ENCODE results near the gene CYP19A1. TPM values are rescaled to one million over a fixed set of nuclear protein-coding genes. Genes with fewer than 3 reads are reported as not detected.

CYP19A1 gene
- total and polyA plus RNA-seq, 8 donors, result 0.09 to 2.5 (median 0.28) TPM; not detected in 1

GRCh38 chr15:51382787-51383186, 44.4 kb upstream of the CYP19A1 start:
- H3K27ac ChIP-seq, result no peak overlapping the region
- peak in 2 of 6 donors; percentile 15 to 25 for DNase-seq
- peak in 3 of 4 donors; percentile 35 to 56 (median 36) for ATAC-seq
- H3K27me3 ChIP-seq, result no peaks in the 10 kb centered on the region
- H3K4me3 ChIP-seq, result no peak overlapping the region
- H3K4me1 ChIP-seq, result no peaks in the 10 kb centered on the region
- intact Hi-C loops (cut with DNase I), result loop anchor here in 2 of 3 donors (5.0 to 10.0 kb wide), 3 partner anchors 98 to 218 kb away; no protein-coding TSS in a partner anchor
- no peak for FAIRE-seq
- H3K36me3 ChIP-seq, result no peaks in the 10 kb centered on the region
- 6 to 13% methylated on average over 4 of the region's 4 CpGs for WGBS, 2 donors
- H3K9me3 ChIP-seq, result no peaks in the 10 kb centered on the region
- peak in 3 of 4 donors; percentile 12 to 35 (median 21) for TF ChIP-seq CTCF (IDR thresholded peaks at IDR 0.05)

GRCh38 chr15:51380999-51381806, 42.8 kb upstream of the CYP19A1 start:
- no peaks in the 10 kb centered on the region for H3K4me1 ChIP-seq
- WGBS, 2 donors, result 21 to 22% methylated on average over 14 of the region's 14 CpGs
- peak; percentile 48 to 72 (median 58) for TF ChIP-seq CTCF (IDR thresholded peaks at IDR 0.05)
- no peaks in the 10 kb centered on the region for H3K27me3 ChIP-seq
- ATAC-seq (peak; percentile 92 to 96 (median 94)), FAIRE-seq (no peak), DNase-seq (peak in 3 of 6 donors; percentile 40 to 59 (median 40))
- no peaks in the 10 kb centered on the region for H3K9me3 ChIP-seq
- no peak overlapping the region for H3K27ac ChIP-seq
- no peak overlapping the region for H3K4me3 ChIP-seq
- no peaks in the 10 kb centered on the region for H3K36me3 ChIP-seq
- intact Hi-C loops (cut with DNase I), result loop anchor here in 2 of 3 donors (5.0 to 10.0 kb wide), 3 partner anchors 96 to 216 kb away; no protein-coding TSS in a partner anchor

- H3K9me3 ChIP-seq, result no peaks in the 10 kb centered on the region
- no peak for FAIRE-seq
Measured at GRCh38 chr15:51379390-51379789, 41.0 kb upstream of the CYP19A1 start.

GRCh38 chr15:51378406-51378805, 40.0 kb upstream of the CYP19A1 start:
- 89 to 91% methylated on average over 4 of the region's 4 CpGs for WGBS, 2 donors
- FAIRE-seq (no peak), ATAC-seq (no peak), DNase-seq (no peak)
- Histone ChIP-seq H3K27ac (no peak overlapping the region), H3K4me1 (no peaks in the 10 kb centered on the region), H3K4me3 (no peak overlapping the region), H3K9me3 (no peaks in the 10 kb centered on the region), H3K27me3 (no peaks in the 10 kb centered on the region), H3K36me3 (no peaks in the 10 kb centered on the region)
- intact Hi-C loops (cut with DNase I), result no loop called here
- no peak for TF ChIP-seq CTCF (IDR thresholded peaks at IDR 0.05)

More at GRCh38 chr15:51379390-51379789, 41.0 kb upstream of the CYP19A1 start:
- Histone ChIP-seq H3K4me1 (no peaks in the 10 kb centered on the region), H3K27ac (no peak overlapping the region), H3K27me3 (no peaks in the 10 kb centered on the region), H3K36me3 (no peaks in the 10 kb centered on the region), H3K4me3 (no peak overlapping the region)
- intact Hi-C loops (cut with DNase I), result no loop called here
- no peak for DNase-seq
- peak in 1 of 4 donors; percentile 6 for ATAC-seq
- no peak for TF ChIP-seq CTCF (IDR thresholded peaks at IDR 0.05)
- WGBS, 2 donors, result 40 to 43% methylated on average over 4 of the region's 4 CpGs
